HS-27A (cell line): Measurements from ENCODE around the gene SYNPR.

ENCODE experiments used
- DNase-seq: peaks from one replicate; pipeline ENCODE4 v3.0.0-alpha.2; 2012; ENCODE audit warnings: low read depth, missing footprints

The SYNPR gene

DNA sequence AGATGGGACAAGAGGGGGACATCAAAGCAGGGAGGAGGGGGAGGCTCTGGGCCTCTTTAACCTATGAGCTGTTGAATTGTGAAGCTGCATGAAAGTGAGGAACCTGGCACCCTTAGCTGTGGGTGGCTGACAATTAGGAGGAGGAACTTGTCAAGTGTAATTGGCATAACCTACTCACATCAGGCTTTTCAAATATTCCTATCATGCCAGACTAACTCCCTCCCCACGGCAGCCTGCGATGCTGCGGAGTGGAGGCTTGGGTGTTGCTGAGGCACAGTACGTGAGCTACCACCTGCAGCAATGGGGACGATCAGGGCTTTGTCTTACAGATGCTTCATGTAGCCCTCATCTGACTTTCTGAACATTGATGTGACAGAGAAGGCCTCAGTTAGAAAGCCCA lies 193.7 kb downstream of the SYNPR start:
- DNase-seq, result no peak

GRCh38 chr3:63473641-63474166 lies 195.6 kb downstream of the SYNPR start:
- DNase-seq, result no peak

DNA sequence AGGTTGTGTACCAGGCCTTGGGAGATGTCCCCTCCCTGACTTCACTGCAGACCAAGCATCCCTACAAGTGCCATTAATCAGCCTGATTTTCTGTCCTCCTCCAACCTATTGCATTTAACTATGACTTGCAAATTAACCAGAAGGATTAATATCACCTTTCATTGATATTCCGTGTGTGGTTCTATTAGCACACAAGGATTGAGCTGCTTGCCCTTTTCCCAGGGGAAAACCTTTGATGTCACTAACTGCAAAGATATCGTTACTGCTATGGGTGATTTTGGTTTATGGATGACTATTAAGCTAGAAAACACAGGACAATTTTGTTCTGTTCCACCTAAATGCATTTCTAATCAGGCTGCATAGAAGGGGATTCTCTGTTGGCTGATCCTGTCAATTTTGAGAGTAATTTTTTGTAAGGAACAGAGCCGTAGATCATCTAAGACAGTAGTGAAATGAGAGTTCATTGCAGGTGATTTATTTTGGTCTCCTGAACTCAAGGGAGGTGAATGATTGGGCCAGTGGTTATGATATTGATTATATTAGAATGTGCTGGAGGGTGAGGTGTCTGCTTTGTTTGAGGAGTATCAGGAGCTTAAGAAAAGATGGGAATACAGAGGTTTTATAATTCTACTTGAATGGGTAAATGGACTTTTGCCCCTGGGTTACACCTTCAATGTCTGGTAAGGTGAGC lies 196.9 kb downstream of the SYNPR start:
- DNase-seq, result no peak

DNA sequence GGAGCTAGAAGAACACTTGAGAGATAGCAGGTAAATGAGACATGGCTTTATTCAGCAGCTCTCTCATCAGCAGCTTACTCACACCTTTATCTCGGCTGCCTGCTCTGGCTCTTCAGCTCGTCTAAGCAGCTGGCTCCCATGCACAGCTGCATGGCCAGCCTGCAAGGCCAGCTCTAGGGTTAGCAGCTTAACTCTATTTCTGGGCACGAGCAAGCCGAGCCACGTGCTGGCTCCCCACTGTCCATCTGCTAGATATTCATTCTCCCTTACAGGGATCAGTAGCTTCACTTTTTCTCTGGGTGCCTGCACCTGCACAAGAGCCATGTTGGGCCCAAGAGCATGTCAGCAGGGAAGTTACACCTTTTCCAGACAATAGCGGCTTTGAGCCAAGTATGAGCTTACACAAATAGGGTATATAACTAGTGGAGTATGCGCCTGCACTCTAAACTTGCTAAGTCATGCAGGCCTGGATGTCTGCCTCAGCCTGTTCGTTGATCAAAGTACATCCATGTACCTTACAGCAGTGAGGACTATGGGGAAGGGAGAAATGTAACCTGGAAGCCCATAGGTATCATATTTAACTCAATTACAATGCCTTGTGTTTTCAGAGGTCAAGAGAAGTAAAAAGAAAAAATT lies 199.5 kb downstream of the SYNPR start:
- DNase-seq, result no peak

- DNase-seq, result no peak
Observed at GRCh38 chr3:63478990-63479660, 201.0 kb downstream of the SYNPR start.

- DNase-seq, result no peak
Observed at GRCh38 chr3:63479661-63480035, 201.5 kb downstream of the SYNPR start.

DNA sequence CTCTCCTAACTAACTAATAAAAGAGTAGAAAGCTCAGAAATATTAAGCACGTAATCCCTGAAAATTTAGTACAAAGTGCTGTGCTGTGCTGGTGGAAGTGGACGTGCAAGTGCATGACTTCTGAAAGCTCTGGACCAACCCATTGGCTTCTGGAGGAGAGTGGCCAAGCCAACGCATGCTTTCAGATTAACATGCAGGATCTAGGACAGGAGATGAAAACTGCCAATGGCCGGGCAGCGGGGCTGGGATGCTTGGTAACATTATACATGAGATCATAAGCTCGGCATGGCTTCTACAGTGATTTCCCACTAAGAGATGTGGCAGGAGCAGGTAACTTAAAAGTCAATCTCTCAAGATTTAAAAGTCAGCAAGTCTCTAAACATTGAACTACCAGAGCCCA lies 203.5 kb downstream of the SYNPR start:
- no peak for DNase-seq

DNA sequence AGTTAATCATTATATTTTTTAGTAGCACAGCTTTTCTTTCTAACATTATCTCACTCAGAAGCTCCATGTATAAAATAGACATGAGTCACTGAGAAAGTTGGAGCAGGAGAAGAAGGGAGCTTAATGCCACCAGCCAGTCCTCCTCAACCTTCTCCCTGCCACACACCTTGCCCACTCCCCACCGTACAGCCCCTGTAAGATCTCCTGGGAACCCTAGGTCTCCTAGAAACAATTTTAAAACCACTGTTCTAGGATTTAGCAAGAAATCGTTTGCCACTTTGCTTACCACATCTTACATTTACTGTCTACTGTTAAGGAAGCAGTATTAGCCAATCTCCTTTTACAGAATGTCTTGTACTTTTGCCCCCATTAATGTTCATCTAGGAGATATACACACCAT lies 204.2 kb downstream of the SYNPR start:
- no peak for DNase-seq

DNA sequence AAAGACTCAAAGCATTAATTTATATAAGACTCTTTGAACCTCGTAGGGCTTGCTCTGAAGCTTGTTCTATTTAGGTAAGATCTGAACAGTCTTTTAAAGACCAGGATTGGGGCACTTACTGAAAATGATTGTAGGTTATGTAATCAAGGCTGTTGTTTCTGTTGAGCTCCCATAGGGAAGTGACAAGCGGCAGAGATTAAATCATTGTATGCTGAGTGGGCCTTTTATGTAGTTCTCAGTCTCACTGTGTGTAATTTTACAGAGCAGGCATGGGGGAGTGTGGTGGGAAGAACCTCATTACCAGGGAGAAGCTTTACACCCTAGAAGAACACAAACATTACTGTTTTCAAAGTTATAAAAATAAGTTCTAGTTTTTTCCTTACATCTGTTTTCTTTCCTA lies 214.4 kb downstream of the SYNPR start:
- DNase-seq, result no peak

DNA sequence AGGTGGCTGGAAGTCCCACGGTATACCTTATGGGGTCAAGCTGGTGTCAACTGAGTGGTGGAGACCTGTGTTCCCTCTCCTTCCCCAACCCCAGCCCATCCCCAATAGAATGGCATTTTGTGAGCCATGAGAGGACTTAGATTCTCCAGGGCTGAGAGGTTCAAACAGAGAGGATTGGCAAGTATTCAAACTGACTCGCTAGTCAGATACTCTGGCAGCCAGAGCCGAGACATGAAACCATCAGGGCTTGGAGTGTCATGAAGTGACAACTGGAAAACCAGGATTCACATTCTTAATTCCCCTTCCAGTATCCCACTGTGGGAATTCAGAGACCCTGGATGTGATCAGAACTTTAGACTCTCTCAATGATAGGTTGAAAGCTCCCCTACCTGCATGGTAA lies 215.0 kb downstream of the SYNPR start:
- no peak for DNase-seq

DNA sequence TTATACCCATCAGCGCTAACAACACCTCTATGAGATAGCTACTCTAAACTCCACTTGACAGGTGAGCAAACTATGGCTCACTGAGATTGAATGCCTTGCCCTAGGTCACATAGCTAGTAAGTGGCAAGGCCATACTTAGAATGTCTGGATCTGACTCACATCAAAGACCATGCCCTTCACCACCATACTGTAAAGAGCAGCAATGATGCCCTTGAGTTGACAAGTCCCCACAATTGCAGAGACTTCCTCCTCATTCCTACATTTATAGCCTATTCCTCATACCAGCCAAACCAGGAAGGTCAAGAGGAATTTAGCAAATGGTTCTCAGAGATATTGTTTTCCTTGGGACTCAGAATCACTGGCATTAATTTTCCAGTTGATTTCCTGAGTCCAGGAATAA lies 216.5 kb downstream of the SYNPR start:
- no peak for DNase-seq

GRCh38 chr3:63497641-63498040 lies 219.5 kb downstream of the SYNPR start:
- no peak for DNase-seq

GRCh38 chr3:63500196-63500595 lies 222.1 kb downstream of the SYNPR start:
- no peak for DNase-seq

GRCh38 chr3:63508305-63508704 lies 230.2 kb downstream of the SYNPR start:
- DNase-seq, result no peak

DNA sequence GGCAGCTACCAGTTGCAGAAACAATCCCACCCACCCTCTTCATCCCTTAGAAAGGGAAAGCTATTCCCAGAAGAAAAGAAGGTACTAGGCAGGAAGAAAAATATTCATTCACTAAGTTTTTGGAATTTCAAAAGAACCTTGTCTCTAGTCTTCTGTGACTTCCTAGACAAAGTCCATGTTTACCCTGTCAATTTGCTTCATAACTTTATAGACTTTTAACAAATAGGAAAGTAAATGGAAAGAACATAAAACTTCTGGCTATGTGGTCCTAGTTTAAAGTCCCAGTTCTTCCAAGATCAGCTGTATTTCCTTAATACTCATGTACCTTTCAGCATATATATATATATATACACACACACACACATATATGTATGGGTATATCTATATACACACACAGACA lies 230.7 kb downstream of the SYNPR start:
- DNase-seq, result no peak

- no peak for DNase-seq
Observed at GRCh38 chr3:63513791-63514190, 235.7 kb downstream of the SYNPR start.

GRCh38 chr3:63514678-63515077 lies 236.6 kb downstream of the SYNPR start:
- DNase-seq, result no peak

- DNase-seq, result peak; percentile 35
Observed at GRCh38 chr3:63519426-63519825, 241.3 kb downstream of the SYNPR start.

GRCh38 chr3:63521657-63522056 lies 243.5 kb downstream of the SYNPR start:
- DNase-seq, result no peak

GRCh38 chr3:63523100-63523499 lies 245.0 kb downstream of the SYNPR start:
- DNase-seq, result no peak

DNA sequence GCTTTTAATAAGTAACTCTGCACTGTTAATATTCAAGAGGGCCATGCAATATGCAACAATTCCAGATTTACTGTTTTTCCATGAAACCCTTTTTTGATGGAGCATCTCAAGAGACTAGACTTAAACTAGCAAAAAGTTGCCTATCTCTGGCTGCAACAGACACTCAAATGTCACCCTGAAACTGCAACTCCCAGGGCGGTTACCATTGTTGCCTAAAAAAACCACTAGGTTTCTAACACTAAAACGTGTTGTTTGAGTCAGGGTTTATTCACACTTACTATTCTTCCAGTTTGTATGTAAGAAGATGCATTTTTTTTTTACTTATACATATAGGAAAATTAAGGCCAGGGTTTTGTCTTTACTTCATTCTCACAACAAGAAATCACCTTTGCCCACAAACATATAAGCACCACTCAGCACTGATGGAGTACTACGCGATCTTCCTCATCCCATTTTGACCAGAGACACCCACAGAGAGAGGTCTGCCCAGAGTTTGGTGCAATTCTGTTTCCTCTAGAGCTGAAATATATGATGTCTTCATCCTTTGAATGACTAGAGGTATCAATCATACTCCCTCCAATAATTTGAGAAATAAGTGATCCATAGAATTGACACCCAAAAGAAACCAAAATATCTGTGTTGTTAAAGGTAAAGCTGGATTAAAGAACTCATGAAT lies 250.4 kb downstream of the SYNPR start:
- no peak for DNase-seq

DNA sequence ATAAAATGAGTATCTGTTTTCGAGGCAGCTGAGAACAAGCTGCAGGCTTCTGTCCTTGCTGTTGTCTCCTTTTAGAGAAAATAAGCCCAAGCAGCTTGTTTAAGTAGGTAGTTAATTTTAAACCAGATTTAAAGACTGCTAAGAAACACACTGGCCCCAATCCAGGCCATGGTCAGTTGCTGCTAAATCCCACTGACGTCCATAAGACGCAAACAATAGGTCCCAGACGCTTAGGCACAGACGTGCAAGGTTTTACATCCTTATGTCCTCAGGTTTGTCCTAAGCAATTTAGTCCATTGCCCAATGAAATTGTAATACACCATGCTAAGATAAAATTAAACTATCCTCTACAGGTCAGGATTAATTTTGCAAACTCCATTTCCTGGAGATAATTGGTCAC lies 254.4 kb downstream of the SYNPR start:
- no peak for DNase-seq

DNA sequence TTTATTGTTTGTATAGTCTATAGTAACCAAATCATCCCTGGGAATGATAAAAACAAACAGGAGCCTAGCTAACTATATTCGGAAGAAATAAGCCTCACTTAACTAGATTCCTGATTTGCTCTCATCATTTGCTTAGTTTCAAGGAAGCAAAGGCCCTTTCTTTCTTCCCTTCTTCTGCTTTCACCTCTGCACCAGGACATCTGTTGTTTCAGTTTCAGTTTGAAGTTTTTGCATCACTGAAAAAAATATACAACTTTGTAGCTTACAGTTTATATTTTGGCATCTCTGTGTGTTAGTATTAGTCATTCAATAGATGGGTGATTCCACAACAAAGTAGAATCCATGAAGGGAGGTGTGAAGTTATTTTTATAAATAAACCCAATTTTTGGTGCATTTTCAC lies 260.8 kb downstream of the SYNPR start:
- no peak for DNase-seq
